Amygdala (tissue), 56 donors: ENCODE results near the gene PTPRN2.
"Not testable (repeated sequence)": the region's sequence is repeated elsewhere in the genome, so short reads cannot be mapped to it uniquely, and the experiment has no call there.

Source experiments
- DNase-seq, 56 donors: peaks; one replicate each; lab custom pipeline; 2025; lab: John Stamatoyannopoulos, UW

Gene PTPRN2

DNA sequence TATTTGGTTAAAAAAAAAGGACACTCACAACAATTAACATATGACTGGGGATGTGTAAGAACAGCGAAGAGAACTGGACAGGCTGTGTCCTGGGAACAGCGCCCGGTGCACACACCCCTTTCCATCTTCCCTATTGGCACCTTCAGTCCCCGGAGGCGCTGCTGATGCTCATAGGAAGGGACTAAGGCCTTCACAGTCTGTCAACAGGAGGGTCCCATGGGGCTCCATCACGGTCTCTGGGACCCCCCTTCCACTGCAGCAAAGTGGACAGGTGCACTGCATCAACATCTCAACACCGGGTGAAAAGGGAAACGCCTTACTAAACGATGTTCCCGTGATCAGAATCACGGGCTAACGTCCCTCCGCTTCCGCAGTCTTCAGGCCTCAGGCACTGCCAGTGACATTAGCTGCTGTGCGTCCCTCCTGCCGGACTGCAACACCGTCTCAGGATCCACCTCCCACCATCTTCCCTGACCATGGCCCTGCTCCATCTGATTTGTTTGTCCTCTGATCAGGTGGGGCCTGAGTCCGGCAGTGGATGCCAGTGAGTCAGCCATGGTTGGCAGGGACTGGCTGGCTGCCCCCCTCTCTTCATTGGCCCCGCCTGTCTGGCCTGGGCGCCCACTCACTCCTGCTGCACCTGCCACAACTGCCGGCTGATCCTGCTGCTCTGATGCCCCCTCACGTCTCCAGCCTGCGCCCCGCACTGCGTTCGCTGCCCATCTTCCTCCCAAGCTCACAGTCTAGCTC lies 636.1 kb downstream of the PTPRN2 start:
- DNase-seq, result no peak

DNA sequence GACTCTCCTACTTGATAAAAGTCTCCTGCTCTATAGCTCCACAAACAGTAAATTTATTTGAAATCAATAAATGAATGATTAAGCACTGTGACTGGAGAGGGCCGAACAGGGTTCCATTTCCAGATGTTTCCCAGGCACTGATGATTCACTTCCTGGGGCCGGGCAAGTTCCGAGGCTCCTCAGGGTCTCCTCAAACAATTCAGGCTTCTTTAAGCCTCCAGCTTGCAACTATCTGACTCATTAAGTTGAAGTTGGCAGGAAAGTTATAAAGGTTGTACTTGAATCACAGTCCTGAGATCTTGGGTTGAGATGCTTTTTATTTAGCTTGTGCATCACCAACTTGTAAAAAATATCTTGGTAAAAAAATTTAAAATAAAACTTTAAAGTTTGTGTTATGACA lies 637.9 kb downstream of the PTPRN2 start:
- DNase-seq, result no peak

DNA sequence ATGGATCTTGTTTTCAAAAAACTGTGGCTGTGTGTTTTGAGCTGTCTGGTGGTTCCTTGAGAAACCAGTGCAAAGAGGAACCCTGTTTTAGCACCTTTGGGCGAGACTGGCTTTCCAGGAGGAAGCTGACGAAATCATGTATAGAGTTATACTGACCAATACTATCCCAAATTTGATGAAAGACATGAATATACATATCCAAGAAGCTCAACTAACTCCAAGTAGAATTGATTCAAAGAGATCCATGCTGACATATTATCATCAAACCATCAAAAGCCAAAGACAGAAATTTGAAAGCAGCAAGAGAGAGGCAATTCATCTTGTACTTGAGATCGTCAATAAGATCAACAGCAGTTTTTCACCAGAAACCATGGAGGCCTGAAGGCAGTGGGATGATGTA lies 640.1 kb downstream of the PTPRN2 start:
- no peak for DNase-seq

DNA sequence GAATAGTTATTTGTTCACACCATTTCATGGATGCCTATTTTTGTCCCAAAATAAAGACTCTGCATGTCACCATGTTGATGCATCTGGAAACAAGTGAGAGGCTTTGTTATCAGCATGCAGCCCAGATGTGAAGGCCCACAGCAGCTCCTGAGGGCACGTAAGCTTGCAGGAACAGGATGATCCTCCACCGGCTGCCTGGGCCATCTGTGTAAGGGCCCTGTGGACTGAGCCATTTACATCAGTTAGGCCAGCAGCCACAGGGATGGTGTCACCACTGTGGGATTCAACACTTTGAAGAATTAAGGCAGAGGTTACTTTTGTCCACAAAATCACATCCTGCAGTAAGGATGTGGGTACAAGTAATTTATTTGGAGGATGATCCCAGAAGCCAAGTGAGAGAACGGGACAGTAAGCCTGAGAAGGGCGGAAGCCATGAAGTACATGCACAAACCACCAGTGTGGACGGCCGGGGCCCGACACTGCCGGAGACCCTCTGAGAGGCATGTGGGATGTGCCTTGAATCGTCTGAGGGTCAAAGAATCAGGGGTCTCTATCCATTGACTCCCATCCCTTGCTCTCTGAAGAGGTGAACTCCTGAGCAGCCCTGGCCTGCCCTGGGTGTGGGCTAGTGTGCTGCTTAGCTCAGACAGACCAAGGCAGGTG lies 641.1 kb downstream of the PTPRN2 start:
- no peak for DNase-seq

DNA sequence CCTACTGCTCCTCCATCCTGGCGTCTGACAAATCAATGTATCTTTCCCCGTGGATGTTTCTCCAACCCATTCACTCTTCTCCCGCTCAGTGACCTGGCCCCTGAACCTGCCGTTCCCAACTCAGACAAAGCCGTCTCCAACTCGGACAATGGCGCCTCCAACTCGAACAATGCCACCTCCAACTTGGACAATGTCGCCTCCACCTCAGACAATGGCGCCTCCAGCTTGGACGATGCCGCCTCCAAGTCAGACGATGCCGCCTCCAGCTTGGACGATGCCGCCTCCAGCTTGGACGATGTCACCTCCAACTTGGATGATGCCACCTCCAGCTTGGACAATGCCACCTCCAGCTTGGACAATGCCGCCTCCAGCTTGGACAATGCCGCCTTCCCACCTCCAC lies 642.2 kb downstream of the PTPRN2 start:
- no peak for DNase-seq

GRCh38 chr7:157944734-157945291 lies 642.8 kb downstream of the PTPRN2 start:
- no peak for DNase-seq

DNA sequence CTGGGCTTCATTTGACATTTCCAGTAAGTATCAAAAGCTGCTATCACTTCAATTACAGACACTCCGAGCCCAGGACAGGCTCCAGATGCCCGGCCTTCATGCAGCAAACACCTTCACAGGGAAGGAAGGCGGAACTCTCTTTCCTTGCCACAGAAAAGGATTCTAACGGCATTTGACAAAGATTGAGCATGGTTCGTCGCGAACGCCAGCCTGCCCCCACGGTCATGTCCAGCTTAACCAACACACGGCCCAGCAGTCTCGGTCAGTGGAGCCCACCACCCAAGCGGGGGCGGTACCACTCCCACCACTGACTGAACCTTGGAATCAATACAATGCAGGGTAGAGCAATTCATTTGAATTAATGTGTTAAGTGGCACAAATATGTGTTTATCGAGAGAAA lies 643.6 kb downstream of the PTPRN2 start:
- DNase-seq, result no peak

- no peak for DNase-seq
Measured at GRCh38 chr7:157943561-157943960, 644.1 kb downstream of the PTPRN2 start.

GRCh38 chr7:157941210-157941609 lies 646.4 kb downstream of the PTPRN2 start:
- no peak for DNase-seq

DNA sequence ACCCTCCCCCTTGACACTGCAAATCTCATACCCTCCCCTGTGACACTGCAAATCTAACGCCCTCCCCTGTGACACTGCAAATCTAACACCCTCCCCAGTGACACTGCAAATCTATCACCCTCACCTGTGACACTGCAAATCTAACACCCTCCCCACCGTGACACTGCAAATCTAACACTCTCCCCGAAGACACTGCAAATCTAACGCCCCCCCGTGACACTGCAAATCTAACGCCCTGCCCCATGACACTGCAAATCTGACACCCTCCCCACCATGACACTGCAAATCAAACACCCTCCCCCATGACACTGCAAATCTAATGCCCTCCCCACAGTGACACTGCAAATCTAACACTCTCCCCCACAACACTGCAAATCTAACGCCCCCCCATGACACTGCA lies 647.1 kb downstream of the PTPRN2 start:
- no peak for DNase-seq

GRCh38 chr7:157938211-157938610 lies 649.4 kb downstream of the PTPRN2 start:
- no peak for DNase-seq

- DNase-seq, result no peak
Measured at GRCh38 chr7:157937406-157937805, 650.2 kb downstream of the PTPRN2 start.

DNA sequence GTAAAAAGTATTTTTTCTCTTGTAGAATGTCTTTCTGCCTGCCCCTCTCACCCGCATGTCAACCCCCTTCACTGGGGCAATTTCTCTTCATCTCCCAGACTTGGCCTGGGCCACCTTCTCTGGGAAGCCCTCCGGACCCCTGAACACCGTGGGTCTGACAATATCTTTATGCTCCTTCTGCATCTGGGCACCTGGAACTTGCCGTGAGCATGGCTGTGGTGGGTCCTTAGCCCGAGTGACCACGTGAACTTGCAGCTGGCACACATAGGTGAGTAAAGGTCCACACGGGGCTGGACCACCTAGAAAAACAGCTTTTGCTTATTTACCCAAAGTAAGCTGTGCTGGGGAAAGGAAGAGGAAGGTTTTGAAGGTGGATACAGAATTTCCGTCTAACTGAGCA lies 650.6 kb downstream of the PTPRN2 start:
- no peak for DNase-seq

- DNase-seq, result not testable (repeated sequence)
Measured at GRCh38 chr7:157935721-157936120, 651.9 kb downstream of the PTPRN2 start.

- DNase-seq, result not testable (repeated sequence)
Measured at GRCh38 chr7:157933219-157934155, 654.1 kb downstream of the PTPRN2 start.

DNA sequence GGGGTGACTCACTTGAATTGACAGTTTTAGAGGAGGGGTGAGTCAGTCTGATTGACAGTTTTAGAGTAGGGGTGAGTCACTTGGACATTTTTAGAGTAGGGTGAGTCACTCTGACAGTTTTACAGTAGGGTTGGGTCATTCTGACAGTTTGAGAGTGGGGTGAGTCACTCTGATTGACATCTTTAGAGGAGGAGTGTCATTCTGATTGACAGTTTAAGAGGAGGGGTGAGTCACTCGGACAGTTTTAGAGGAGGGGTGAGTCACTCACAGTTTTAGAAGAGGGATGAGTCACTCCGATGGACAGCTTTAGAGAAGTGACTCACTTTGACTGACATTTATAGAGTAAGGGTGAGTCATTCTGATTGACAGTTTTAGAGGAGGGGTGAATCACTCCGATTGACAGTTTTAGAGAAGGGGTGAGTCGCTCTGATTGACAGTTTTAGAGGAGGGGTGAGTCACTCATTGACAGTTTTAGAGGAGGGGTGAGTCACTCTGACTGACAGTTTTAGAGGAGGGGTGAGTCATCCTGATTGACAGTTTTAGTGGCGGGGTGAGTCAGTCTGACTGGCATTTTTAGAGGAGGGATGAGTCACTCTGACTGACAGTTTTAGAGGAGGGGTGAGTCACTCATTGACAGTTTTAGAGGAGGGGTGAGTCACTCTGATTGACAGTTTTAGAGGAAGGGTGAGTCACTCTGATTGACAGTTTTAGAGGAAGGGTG lies 655.0 kb downstream of the PTPRN2 start:
- DNase-seq, result no peak

GRCh38 chr7:157930926-157931466 lies 656.6 kb downstream of the PTPRN2 start:
- peak in 1 of 56 donors; percentile 10 for DNase-seq

DNA sequence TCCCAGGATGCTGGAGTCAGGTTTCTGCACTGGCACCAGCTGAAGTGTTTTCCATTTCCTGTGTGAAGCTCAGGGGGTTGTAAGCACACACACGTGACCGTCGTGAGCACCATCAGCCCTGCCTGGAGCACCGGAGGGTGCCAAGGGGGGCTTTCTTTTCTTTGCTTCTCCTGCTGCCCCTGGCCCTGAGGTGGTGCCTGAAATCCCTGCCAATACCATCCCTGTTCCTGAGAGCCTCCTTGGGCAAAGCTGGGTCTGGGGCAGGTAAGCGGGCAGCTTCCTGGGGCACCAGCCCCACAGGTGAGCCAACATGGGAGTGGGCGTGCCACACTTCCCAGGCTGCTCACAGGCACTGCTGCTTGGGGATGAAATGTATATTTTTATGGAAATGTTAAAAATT lies 657.2 kb downstream of the PTPRN2 start:
- DNase-seq, result no peak

DNA sequence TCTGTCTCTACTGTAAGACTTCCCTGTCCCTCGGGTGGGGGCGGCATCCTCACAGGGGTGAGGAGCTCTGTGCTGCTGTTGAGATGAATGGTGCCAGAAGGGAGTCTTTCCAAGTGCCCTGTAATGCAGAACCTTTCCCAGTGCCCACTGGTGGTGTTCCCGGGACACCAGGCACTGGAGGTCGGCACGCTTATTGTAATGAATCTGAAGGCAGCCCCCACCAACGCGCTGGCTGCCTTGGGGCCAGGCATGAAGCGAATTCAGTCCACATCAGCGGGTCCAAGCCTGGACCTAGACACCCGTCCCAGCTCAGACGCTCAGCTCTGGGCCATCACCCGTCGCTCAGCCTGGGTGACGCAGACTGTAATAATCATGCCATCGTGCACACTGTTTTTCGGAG lies 658.0 kb downstream of the PTPRN2 start:
- no peak for DNase-seq
